Measurements from ENCODE around the gene IQCE. TPM values are rescaled to one million over a fixed set of nuclear protein-coding genes. Genes with fewer than 3 reads are reported as not detected.

Gene IQCE
- total RNA-seq, 1 experiment from 2014 or later: 35.5 TPM

- DNase-seq (ENCODE audit: low spot score): no peak
Observed at GRCh38 chr7:2662273-2663120, 103.7 kb downstream of the IQCE start.

GRCh38 chr7:2663121-2663886 lies 104.5 kb downstream of the IQCE start:
- no peak for DNase-seq (ENCODE audit: low spot score)

- no peak for DNase-seq (ENCODE audit: low spot score)
Observed at GRCh38 chr7:2663960-2664359, 105.2 kb downstream of the IQCE start.

Other genes with a start within 250 kb of the IQCE start
- 27.2 and 36.2 TPM in 2 replicates for gene SNX8, start 244.5 kb upstream of the IQCE start, total RNA-seq (2014; rRNA removed; shearing (Covaris generic))
- gene EIF3B, start 204.2 kb upstream of the IQCE start, total RNA-seq (2014; rRNA removed; shearing (Covaris generic)): 228 and 229 TPM in 2 replicates
- 9.8 and 17.3 TPM in 2 replicates for gene CHST12, start 155.4 kb upstream of the IQCE start, total RNA-seq (2014; rRNA removed; shearing (Covaris generic))
- gene GRIFIN, start 82.6 kb upstream of the IQCE start, total RNA-seq (2014; rRNA removed; shearing (Covaris generic)): not detected in 2 replicates
- gene LFNG, start 39.2 kb upstream of the IQCE start, total RNA-seq (2014; rRNA removed; shearing (Covaris generic)): 21.2 and 32.5 TPM in 2 replicates
- 69.2 and 87.9 TPM in 2 replicates for gene BRAT1, start 3.5 kb upstream of the IQCE start, total RNA-seq (2014; rRNA removed; shearing (Covaris generic))
- 34.3 and 42.4 TPM in 2 replicates for gene TTYH3, start 73.0 kb downstream of the IQCE start, total RNA-seq (2014; rRNA removed; shearing (Covaris generic))
- gene AMZ1, start 129.2 kb downstream of the IQCE start, total RNA-seq (2014; rRNA removed; shearing (Covaris generic)): 0.07 and 0.28 TPM in 2 replicates